IPS-NIHi7 (cell line): Measurements from ENCODE around the gene CBR3.
A peak's percentile ranks its signal among the peaks of the same experiment; 100 is the strongest.
"Not testable (repeated sequence)": the region's sequence is repeated elsewhere in the genome, so short reads cannot be mapped to it uniquely, and the experiment has no call there.

ENCODE experiments used
- DNase-seq: peaks from one replicate; pipeline ENCODE4 v3.0.0; 2012; ENCODE audit warnings: mixed read lengths; ENCODE audit errors: extremely low spot score

CBR3 gene

DNA sequence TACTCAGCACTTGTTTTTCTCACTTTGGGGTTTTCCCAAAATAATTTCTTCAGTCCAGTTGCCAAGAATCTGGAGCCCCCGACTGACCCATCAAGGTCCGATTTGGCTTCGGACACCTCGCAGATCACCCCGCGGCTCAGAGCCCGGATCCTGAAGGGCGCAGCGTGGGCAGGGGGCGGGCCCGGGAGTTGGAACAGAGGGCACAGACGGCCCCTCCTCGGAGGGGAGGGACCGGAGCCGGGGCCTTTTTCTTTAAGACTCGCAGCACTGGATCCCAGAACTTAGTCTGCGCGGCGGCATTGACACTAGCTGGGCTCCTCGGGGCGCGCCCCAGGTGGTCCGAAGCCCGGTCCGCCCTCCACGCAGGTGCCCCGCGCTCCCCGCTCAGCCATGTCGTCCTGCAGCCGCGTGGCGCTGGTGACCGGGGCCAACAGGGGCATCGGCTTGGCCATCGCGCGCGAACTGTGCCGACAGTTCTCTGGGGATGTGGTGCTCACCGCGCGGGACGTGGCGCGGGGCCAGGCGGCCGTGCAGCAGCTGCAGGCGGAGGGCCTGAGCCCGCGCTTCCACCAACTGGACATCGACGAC, at the start of gene CBR3:
CBR3 (plus strand) TSS at position 277 of the 588 bp plus-strand sequence; CDS start at position 391, 114 bp downstream.
- DNase-seq, result peak; percentile 33

DNA sequence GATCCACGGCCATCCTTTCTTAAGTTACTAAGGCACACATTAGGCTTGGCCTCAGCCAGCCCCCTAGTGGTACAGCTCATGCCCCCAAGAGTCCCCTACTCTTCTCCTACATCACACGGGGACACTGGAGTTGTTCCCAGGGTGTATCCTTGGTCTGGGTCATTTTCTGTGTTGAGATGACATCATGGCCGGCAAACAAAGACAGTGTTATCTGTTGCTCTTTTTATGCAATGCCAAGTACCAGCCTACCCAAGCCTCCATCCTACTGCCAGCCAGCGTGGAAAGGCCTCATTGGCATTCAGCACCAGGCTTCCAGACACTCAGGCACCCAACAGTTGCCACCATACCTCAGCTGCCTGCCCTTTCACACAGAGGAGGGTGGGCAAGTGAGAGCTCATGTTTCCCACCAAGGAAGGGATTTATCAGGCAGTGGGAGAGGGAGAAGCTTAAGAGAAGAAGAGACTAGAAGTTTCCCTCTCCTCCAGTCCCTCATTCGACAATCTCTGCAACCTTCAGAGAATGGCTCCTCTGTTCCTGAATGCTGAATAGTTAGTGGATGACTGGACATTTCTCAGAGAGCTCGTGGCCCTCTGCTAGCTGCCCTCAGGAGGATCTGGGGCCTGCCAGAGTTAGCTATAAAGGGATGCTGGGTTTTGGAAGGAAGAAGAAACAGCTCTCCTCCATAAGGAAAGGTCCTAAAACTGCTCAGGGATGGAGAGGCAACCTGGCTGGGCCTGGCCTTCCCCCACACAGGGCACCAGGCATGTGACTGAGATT, 47.3 kb upstream of the CBR3 start:
- peak; percentile 39 for DNase-seq

DNA sequence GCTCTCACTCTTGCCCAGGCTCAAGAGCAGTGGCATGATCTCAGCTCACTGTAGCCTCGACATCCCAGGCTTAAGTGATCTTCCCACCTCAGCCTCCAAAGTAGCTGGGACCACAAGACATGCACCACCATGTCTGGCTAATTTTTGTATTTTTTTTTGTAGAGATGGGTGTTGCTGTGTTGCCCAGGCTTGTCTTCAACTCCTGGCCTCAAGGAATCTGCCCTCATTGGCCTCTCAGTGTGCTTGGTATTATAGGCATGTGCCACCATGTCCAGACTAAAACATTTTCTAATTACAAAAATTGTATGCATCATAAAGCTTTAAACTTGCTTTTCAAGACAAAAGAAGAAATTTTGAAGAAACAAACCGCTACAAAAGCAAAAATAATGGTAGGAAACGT, 44.9 kb upstream of the CBR3 start:
- DNase-seq, result no peak

DNA sequence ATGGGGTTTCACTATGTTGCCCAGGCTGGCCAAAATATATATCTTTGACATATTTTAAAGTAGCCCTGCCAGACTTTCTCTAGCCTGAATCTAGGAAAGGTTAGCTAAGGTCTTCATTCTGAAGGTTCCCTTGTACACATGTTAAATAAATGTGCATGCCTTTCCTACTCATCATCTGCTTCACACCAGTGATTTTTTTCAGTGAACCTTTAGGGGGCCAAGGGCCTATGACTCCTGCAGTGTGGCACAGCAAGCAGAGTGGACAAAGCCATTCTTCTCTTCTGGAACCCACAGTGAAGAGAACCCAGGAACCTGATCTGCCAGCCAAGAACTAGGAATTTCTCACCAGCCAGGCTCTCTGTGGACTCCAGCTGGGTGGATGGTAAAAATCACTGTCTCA, 42.2 kb upstream of the CBR3 start:
- DNase-seq, result no peak

DNA sequence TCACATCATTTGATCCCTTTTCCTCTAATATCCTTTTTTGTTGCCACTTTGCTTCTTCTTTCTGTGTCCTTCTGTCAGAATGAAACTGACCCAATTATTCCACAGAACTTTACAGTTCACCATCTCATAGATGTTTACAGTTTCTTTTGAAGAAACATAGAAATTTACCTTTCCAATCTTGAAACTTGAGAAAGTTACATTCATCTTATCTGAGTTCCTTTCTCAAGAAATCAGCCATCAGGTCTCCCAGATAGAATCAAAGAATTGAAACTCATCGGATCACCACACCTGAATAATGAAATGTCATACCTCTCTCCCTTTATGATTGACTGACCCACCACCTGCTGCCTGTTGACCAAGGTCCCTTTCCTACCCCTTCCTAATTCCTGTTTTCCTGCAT, 41.4 kb upstream of the CBR3 start:
- DNase-seq, result no peak

DNA sequence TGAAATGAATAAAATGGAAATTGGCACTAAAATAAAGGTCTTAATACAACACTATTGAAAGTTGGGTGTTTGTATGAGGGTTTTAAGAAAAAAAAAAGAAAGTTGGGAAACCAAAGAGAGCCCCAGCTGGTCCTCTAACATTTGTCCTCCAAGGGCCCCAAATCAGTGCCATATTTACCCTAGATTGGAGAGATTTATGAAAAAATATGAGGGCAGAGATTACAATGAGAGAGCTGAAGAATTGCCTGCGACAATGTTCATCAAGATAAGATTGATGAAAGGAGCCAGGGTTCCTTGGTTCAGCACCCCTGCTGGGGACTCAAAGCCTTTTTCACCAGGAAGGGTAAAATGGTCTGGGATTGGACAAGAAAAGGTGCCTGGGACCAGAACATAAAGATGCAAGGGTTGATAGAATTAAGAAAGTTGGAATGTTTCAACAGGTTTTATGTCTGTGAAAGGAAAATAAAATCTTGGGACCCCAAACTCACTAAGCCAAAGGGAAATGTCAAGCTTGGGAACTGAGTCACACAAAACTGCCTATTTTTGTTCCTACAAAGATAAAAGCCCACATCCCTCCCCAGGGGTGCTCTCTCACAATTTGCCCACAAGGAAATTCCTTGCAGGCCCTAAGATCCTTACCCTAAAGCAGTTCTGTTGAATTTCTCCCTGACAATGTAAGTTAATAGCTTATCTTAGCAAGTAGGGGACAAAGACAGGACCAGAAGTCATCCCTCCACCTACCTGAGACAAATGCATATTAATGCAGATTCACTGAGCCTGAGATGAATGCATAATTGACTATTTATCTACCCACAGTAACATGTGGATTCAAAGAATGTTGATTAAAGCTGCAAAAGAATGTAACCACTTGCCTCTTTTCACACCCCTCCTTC, 38.2 kb upstream of the CBR3 start:
- no peak for DNase-seq

DNA sequence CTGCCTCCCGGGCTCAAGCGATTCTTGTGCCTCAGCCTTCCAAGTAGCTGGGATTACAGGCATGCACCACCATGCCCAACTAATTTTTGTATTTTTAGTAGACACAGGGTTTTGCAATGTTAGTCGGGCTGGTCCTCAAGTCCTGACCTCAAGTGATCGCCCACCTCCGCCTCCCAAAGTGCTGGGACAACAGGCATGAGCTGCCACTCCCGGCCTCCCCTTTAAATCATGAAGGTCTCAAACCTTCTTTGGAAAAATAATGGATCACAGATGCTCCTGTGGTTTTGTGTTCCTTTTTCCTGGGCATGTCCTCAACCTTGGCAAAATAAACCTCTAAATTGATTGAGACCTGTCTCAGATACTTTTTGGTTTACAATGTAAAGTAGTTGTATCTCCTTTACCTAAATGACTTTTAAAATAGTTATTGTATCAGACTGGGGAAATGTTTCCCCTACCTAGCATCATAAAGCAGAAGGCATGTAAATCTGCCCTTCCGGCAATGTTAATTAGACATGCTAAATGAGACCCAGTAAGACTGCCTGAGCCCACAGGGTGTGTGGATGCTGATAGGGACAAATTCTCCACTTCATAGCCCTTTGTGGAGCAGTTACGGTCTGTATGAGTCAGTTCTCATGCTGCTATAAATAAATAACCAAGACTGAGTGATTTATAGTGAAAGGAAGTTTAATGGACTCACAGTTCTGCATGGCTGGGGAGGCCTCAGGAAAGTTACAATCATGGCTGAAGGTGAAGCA, 37.3 kb upstream of the CBR3 start:
- no peak for DNase-seq

DNA sequence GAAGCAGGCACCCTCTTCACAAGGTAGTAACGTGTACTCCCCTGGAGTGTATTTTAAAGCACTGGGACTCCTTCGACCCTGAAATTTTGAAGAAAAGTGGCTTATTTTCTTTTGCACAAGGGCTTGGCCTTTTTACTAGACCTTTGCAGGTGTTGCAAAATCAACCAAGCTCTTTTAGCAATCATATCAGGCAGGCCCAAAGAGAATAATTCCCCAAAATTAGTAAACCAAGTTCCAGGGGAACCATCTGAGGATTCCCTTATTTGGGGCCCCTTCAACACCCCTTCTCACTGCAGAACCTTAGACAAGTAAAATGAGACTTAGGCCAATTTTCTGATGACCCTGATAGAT, 36.7 kb upstream of the CBR3 start:
- no peak for DNase-seq

DNA sequence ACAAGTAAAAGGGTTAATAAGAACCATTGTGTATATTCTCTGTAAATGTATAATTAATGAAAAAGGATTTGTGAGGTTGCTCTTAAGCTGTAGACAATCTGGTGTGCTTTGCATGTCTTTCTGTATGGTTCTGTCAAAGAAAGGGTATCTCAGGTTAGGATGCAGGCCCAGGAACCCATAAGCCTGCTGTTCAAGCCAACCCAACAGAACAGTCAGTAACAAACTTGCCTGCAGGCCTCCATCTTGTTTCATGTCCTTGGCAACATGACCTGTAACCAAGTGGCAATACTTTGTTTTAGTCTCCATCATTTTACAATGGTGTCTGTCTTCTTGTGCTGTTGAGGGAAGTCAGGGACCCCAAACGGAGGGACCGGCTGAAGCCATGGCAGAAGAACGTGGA, 35.9 kb upstream of the CBR3 start:
- DNase-seq, result no peak

DNA sequence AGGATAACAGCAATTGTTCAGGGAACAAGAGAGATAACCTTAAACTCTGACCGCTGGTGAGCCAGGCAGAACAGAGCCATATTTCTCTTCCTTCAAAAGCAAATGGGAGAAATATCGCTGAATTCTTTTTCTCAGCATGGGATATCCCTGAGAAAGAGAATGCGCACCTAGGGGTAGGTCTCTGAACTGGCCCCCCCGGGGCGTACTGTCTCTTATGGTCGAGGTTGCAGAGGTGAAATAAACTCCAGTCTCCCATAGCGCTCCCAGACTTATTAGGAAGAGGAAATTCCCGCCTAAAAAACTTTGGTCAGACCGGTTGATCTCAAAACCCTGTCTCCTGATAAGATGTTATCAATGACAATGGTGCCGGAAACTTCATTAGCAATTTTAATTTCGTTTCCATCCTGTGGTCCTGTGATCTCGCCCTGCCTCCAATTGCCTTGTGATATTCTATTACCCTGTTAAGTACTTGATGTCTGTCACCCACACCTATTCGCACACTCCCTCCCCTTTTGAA, 35.1 kb upstream of the CBR3 start:
- DNase-seq, result not testable (repeated sequence)

DNA sequence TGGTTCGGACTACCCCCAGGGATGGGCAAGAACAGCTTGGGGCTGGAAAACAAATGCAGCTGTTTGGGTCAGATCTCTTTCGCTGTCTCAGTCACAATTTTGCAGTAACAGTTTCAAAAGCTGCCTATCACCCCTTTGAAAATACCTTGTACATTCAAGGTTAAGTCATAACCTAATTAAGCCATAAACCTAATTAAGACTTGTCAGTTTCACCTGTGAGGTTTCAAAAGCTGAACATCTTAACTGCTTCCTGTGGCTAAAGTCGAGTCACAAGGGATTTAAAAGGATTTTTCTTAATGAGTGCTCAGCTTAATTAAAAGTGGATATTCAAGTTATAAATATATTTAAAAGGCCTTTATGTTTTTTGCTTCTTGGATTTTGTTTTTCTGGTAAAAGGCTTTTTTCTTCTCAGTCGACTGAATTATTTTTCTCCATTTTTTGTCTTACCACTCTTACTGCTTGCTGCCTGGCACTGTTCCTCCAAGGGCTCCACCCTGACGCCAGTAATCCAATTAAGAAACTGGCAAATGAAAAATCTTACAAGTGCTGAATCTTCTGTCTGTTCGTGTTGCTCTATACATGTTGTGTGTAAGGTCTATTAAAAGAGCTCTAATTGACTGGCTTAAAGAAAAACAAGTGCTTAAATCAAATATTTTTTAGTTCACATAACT, 33.8 kb upstream of the CBR3 start:
- DNase-seq, result no peak

DNA sequence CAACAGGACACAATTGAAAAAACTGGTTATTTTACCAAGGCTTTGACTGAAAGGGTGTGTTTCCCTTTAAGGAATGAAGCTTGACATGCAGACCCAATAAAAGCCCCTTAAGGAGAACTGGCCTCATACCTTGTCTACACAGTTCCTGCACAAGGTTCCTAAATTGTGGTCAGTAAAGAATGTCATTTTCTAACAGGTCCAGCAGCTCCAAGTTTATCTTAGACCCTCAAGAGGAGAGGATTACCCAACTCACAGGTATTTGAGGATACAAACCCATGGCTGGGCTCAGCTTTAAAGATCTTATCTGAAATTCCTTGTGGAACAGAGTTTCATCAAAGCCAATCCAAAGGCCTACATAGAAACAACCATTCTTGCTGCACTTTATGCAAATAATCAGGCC, 31.4 kb upstream of the CBR3 start:
- DNase-seq, result no peak

DNA sequence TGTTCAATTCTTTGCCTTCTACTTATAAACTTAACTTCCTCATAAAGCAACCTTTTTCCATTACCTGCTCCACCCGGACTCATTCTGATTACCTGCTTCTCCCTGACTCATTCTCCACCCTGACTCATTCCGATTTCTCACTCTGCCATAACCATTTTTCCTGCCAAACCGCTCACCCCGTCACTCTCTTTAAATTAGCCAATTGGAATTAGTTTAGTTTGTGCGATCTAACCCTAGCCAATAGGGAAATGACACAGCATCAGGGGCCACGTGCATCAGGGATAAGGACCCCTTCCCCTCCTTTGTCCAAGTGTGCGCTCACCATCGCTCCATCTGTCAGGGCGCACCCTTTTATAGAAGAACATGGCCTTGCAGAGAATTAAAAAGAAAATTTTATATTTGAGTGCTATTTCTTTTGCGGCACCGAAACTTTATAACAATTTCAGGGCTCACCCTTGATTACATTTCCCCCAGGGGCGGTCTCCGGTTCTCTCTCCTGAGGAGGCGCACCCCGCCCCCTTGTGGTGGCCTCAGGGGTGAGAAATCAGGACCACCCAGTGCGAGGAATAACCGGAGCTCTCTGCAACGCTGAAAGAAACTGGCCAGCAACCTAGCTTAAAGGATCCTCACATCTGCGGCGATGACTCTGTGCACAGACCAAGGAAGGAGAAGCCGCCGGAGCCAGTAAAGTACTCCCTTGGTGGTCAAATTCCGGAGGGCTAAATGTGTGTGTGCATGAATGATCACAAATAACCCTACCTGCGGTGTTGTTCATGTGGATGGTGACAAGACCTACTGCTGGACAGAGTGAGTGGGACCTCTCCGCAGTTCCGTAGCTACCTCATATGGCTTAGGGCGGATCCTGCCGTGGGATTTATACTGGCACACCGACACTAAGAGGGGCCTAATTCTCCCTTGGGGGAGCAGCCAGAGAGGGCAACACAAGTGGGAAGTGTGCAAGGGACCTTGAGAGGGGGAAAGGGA, 30.3 kb upstream of the CBR3 start:
- DNase-seq, result peak; percentile 40

DNA sequence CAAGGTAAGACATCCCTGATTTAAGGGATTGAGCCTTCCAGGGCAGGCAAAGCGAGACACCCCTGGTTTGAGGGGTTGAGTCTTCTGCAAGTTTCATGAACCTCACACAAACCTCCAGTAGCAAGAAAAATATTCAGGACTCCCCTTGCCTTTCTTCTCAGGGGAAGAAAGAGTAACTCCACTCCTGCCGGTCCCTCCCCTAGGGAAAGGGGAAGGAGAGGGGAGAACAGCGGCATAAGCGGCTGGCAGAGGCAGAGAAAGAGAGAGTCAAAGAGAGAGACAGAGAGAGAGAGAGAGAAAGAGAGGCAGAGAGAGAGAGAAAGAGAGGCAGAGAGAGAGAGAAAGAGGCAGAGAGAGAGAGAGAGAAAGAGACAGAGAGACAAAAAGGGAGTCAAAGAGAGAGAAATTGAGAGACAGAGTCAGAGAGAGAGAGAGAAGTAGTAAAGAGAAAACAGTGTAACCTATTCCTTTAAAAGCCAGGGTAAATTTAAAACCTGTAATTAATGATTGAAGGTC, 29.5 kb upstream of the CBR3 start:
- no peak for DNase-seq

DNA sequence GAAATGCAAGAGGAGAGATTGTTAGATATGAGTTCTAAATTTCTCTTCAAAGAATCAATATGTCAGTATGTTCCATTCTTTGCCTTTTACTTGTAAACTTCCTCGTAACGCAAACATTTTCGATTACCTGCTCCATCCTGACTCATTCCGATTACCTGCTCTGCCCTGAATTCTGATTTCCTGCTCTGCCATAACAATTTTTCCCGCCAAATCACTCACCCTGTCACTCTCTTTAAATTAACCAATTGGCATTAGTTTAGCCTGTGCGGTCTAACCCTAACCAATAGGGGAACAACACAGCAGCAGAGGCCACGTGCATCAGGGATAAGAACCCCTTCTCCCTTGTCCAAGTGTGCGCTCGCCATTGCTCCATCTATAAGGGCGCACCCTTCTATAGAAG, 25.0 kb upstream of the CBR3 start:
- DNase-seq, result no peak

DNA sequence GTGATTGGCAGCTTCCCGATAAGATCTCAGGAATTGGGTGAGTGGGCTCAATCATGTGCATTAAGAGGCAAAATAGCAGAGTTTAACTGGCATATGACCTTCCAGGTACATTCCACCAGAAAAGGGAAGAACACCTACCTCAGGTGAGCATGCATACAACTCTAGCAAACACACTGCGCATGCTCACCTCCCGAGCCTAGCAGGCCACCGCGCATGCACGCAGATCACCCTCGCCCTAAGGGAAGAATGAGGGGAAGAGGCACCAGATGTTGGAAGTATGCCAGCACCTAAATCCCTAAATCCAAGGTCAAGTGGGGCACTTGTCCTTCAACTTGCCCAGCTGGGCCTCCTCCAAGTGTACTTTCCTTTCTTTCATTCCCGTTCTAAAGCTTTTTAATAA, 23.6 kb upstream of the CBR3 start:
- DNase-seq, result no peak

DNA sequence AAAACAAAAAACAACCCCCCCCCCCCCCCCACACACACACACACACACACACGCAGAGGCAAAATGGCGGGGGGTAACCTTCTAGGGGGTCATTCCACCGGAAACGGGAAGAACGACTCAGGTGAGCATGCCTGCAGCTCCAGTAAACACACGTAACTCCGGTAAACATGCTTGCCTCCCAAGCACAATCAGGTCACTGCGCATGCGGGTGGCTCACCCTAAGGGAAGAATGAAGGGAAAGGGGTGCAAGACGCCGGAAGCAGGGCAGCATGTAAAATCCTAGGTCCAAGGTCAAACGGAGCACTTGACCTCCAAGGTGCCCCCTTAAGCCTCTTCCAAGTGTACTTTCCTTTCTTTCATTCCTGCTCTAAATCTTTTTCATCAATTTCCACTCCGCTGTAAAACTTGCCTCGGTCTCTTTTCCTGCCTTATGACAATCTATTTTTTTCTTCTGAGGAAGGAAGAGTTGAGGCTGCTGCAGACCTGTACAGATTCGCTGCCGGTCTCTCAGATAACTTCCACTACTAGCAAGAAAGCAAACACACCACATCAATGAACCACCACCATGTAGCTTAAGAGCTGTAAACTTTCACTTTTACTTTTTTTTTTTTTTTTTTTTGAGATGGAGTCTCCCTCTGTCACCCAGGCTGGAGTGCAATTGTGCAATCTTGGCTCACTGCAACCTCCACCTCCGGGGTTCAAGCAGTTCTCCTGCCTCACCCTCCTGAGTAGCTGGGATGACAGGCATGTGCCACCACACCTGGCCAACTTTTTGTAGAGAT, 21.0 kb upstream of the CBR3 start:
- no peak for DNase-seq

DNA sequence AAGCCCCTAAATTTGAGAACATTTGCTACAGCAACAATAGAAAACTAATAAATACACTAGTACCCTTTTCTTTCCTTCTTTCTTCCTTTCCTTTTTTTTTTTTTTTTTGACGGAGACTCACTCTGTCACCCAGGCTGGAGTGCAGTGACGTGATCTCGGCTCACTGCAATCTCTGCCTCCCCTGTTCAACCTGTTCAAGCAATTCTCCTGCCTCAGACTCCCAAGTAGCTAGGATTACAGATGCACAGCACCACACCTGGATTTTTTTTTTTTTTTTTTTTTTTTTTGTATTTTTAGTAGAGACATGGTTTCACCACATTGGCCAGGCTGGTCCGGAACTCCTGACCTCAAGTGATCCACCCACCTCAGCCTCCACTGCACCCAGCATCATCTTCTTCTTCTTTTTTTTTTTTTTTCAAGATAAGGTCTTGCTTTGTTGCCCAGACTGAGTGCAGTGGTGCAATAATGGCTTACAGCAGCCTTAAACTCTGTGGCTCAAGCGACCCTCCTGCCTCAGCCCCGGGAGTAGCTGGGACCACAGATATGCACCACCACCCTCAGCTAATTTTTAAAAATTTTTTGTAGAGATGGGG, 19.6 kb upstream of the CBR3 start:
- no peak for DNase-seq
